ENCODE results near the gene NXF2.
"Not testable (repeated sequence)": the region's sequence is repeated elsewhere in the genome, so short reads cannot be mapped to it uniquely, and the experiment has no call there.

- not testable (repeated sequence) for TF ChIP-seq POLR2A, CTCF (IDR thresholded peaks at IDR 0.05)
These were observed 6.7 kb upstream of the NXF2 start for GRCh38 chrX:102240265-102240664.

All from heart left ventricle (tissue), 13 donors.